ENCODE results near the gene PAX6. TPM values are rescaled to one million over a fixed set of nuclear protein-coding genes. Genes with fewer than 3 reads are reported as not detected.

Gene PAX6
- total RNA-seq, 2 donors from 2014 or later = 1.1 to 1.6 TPM

DNA sequence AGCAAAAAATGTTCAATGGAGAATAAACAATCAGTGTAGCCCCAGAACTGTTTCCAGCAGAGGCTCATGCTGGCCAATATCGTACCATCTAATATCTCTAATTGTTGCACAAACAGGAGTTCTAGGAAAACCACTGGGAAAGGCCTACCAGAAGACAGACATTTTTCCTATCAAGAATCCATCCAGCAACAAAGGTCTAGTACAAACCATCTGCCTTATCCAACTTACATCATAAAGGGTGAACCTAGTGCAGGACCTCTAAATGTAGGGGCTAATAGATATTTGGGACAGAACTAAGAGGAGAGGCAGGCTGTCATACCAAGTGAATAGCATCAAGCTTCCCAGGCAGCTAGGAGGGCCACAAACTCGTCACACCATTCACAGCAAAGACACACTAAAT lies 18.7 kb downstream of the PAX6 start:
- TF ChIP-seq, protein P1, sequence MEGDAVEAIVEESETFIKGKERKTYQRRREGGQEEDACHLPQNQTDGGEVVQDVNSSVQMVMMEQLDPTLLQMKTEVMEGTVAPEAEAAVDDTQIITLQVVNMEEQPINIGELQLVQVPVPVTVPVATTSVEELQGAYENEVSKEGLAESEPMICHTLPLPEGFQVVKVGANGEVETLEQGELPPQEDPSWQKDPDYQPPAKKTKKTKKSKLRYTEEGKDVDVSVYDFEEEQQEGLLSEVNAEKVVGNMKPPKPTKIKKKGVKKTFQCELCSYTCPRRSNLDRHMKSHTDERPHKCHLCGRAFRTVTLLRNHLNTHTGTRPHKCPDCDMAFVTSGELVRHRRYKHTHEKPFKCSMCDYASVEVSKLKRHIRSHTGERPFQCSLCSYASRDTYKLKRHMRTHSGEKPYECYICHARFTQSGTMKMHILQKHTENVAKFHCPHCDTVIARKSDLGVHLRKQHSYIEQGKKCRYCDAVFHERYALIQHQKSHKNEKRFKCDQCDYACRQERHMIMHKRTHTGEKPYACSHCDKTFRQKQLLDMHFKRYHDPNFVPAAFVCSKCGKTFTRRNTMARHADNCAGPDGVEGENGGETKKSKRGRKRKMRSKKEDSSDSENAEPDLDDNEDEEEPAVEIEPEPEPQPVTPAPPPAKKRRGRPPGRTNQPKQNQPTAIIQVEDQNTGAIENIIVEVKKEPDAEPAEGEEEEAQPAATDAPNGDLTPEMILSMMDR (IDR thresholded peaks at IDR 0.05) = no peak
- no peak overlapping the region for H3K27ac ChIP-seq

DNA sequence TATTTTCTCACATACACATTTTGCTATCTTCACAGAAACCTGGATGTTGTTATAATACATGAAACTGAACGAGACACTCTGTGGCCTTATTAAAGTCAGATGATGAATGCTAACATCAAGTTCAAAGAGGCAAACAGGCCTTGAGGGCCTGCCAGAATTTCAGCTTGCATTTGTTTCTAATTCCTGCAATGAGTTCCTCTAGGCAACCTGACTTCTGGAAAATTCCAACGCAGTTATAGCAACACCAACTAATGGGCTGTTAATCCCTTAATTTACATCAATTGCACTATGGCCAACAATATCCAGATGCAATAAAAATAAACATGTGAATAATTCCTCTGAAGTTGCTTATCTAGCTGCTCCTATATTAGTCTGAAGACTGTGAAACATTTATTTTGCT lies 19.1 kb downstream of the PAX6 start:
- Histone ChIP-seq H3K4me1 (no peaks in the 10 kb centered on the region), H3K27ac (no peak overlapping the region), H3K9ac (ENCODE audit: low read depth in 2 of 2, low read length in 2 of 2) (no peak overlapping the region), H3K4me3 (no peak overlapping the region), H3K9me3 (no peaks in the 10 kb centered on the region), H3K36me3 (no peaks in the 10 kb centered on the region), H3K27me3 (peaks cover 16% of the 10 kb centered on the region)
- DNase-seq = no peak
- intact Hi-C loops (cut with DNase I) = no loop called here
- TF ChIP-seq, protein P1 (IDR thresholded peaks at IDR 0.05) = no peak

More for the DNA sequence above, 18.7 kb downstream of the PAX6 start:
- H3K36me3 ChIP-seq = no peaks in the 10 kb centered on the region
- H3K27me3 ChIP-seq = peaks cover 21% of the 10 kb centered on the region
- no peak overlapping the region for H3K4me3 ChIP-seq
- no peaks in the 10 kb centered on the region for H3K4me1 ChIP-seq
- H3K9ac ChIP-seq (ENCODE audit: low read depth in 2 of 2, low read length in 2 of 2) = no peak overlapping the region
- intact Hi-C loops (cut with DNase I) = no loop called here
- H3K9me3 ChIP-seq = no peaks in the 10 kb centered on the region
- no peak for DNase-seq

- TF ChIP-seq, protein P1 (IDR thresholded peaks at IDR 0.05) = no peak
- intact Hi-C loops (cut with DNase I) = no loop called here
- no peak overlapping the region for H3K4me3 ChIP-seq
- H3K27me3 ChIP-seq = peaks cover 6% of the 10 kb centered on the region
- no peaks in the 10 kb centered on the region for H3K4me1 ChIP-seq
- H3K9ac ChIP-seq (ENCODE audit: low read depth in 2 of 2, low read length in 2 of 2) = no peak overlapping the region
- no peaks in the 10 kb centered on the region for H3K36me3 ChIP-seq
- H3K27ac ChIP-seq = no peak overlapping the region
- no peak for DNase-seq
- no peaks in the 10 kb centered on the region for H3K9me3 ChIP-seq
These were observed 20.5 kb downstream of the PAX6 start for GRCh38 chr11:31790649-31791048.

DNA sequence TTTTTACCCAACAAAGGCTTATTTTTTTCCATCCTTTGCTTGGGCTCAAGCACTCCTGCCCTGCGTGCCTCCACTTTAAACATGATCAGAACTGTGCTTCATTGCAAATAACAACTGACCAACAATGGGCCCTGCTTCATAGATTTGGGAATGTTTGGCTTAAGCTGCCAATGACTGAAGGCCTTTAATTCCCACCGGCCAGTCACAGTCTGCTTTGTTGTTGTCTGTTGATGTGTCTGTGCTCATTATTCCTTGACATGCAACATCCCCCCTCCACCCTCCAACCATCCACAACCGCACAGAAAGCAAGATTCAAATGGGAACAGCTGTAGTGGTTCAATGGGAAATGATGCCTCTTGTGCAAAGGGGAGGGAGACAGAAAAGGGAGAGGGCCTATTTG lies 23.0 kb downstream of the PAX6 start:
- no peak for DNase-seq
- Histone ChIP-seq H3K27me3 (no peaks in the 10 kb centered on the region), H3K27ac (no peak overlapping the region), H3K9ac (ENCODE audit: low read depth in 2 of 2, low read length in 2 of 2) (no peak overlapping the region), H3K9me3 (no peaks in the 10 kb centered on the region), H3K4me3 (no peak overlapping the region), H3K4me1 (no peaks in the 10 kb centered on the region), H3K36me3 (no peaks in the 10 kb centered on the region)
- TF ChIP-seq, protein P1 (IDR thresholded peaks at IDR 0.05) = no peak
- intact Hi-C loops (cut with DNase I) = no loop called here

- TF ChIP-seq, protein P1 (IDR thresholded peaks at IDR 0.05) = no peak
- H3K4me3 ChIP-seq = no peak overlapping the region
- H3K27ac ChIP-seq = no peak overlapping the region
- H3K9ac ChIP-seq (ENCODE audit: low read depth in 2 of 2, low read length in 2 of 2) = no peak overlapping the region
- no peaks in the 10 kb centered on the region for H3K36me3 ChIP-seq
- DNase-seq = no peak
- H3K4me1 ChIP-seq = no peaks in the 10 kb centered on the region
- no peaks in the 10 kb centered on the region for H3K9me3 ChIP-seq
- H3K27me3 ChIP-seq = no peaks in the 10 kb centered on the region
- intact Hi-C loops (cut with DNase I) = no loop called here
These were observed 24.0 kb downstream of the PAX6 start for GRCh38 chr11:31786996-31787685.
